ENCODE results near the gene RIPK1. TPM values are rescaled to one million over a fixed set of nuclear protein-coding genes. Genes with fewer than 3 reads are reported as not detected.
"Not testable (repeated sequence)": the region's sequence is repeated elsewhere in the genome, so short reads cannot be mapped to it uniquely, and the experiment has no call there.

RIPK1 gene
- total RNA-seq, 2 donors from 2014 or later = 30.2 to 35.0 TPM

GRCh38 chr6:3041147-3041546 lies 27.1 kb upstream of the RIPK1 start:
- intact Hi-C loops (cut with DNase I, micrococcal nuclease) = no loop called here
- ATAC-seq (no peak), DNase-seq (no peak)

GRCh38 chr6:3041606-3042005 lies 26.7 kb upstream of the RIPK1 start:
- DNase-seq (no peak), ATAC-seq (no peak)

GRCh38 chr6:3045369-3045768 lies 22.9 kb upstream of the RIPK1 start:
- ATAC-seq (no peak), DNase-seq (no peak)
- intact Hi-C loops (cut with DNase I, micrococcal nuclease) = loop anchor here in 1 of 2 donors (5.0 kb wide), 1 partner anchor 33 kb away; no protein-coding TSS in a partner anchor

More at GRCh38 chr6:3041606-3042005, 26.7 kb upstream of the RIPK1 start:
- intact Hi-C loops (cut with DNase I, micrococcal nuclease) = no loop called here

- no peak for DNase-seq
- intact Hi-C loops (cut with DNase I, micrococcal nuclease) = loop anchor here in 1 of 2 donors (5.0 kb wide), 1 partner anchor 33 kb away; no protein-coding TSS in a partner anchor
Measured at GRCh38 chr6:3045777-3046176, 22.5 kb upstream of the RIPK1 start.

GRCh38 chr6:3046295-3046694 lies 22.0 kb upstream of the RIPK1 start:
- no peak for ATAC-seq
- intact Hi-C loops (cut with DNase I, micrococcal nuclease) = loop anchor here in 1 of 2 donors (5.0 kb wide), 1 partner anchor 34 kb away; no protein-coding TSS in a partner anchor
- DNase-seq = no peak

More at GRCh38 chr6:3045777-3046176, 22.5 kb upstream of the RIPK1 start:
- ATAC-seq = no peak

- intact Hi-C loops (cut with DNase I, micrococcal nuclease) = loop anchor here in 1 of 2 donors (5.0 kb wide), 1 partner anchor 36 kb away; no protein-coding TSS in a partner anchor
- not testable (repeated sequence) for DNase-seq, ATAC-seq
Measured at GRCh38 chr6:3048009-3048408, 20.3 kb upstream of the RIPK1 start.

- intact Hi-C loops (cut with DNase I, micrococcal nuclease) = no loop called here
- ATAC-seq (no peak), DNase-seq (no peak)
Measured at GRCh38 chr6:3052481-3053230, 15.6 kb upstream of the RIPK1 start.

GRCh38 chr6:3053231-3053508 lies 15.1 kb upstream of the RIPK1 start:
- intact Hi-C loops (cut with DNase I, micrococcal nuclease) = no loop called here
- ATAC-seq = no peak
- DNase-seq = no peak

GRCh38 chr6:3054229-3055157 lies 13.8 kb upstream of the RIPK1 start:
- intact Hi-C loops (cut with DNase I, micrococcal nuclease) = loop anchor here (2.0 to 5.0 kb wide), 2 partner anchors 56 to 57 kb away; partner anchors contain the start of gene NQO2 (in 2 of the 2)
- ATAC-seq = not testable (repeated sequence)
- peak in 1 of 2 donors; percentile 52 for DNase-seq

GRCh38 chr6:3055158-3055499 lies 13.2 kb upstream of the RIPK1 start:
- ATAC-seq, DNase-seq: not testable (repeated sequence)
- intact Hi-C loops (cut with DNase I, micrococcal nuclease) = loop anchor here (2.0 to 5.0 kb wide), 2 partner anchors 56 to 58 kb away; partner anchors contain the start of gene NQO2 (in 2 of the 2)

GRCh38 chr6:3057063-3057770 lies 11.1 kb upstream of the RIPK1 start:
- ATAC-seq (no peak), DNase-seq (no peak)
- intact Hi-C loops (cut with DNase I, micrococcal nuclease) = loop anchor here in 1 of 2 donors (5.0 kb wide), 1 partner anchor 60 kb away; the partner anchor contains the start of gene NQO2

- DNase-seq = no peak
- ATAC-seq = no peak
- intact Hi-C loops (cut with DNase I, micrococcal nuclease) = loop anchor here in 1 of 2 donors (5.0 kb wide), 1 partner anchor 62 kb away; the partner anchor contains the start of gene NQO2
Measured at GRCh38 chr6:3058957-3059356, 9.3 kb upstream of the RIPK1 start.

GRCh38 chr6:3060092-3060491 lies 8.2 kb upstream of the RIPK1 start:
- intact Hi-C loops (cut with DNase I, micrococcal nuclease); ATAC-seq; DNase-seq: not testable (repeated sequence)

GRCh38 chr6:3061501-3061941 lies 6.8 kb upstream of the RIPK1 start:
- intact Hi-C loops (cut with DNase I, micrococcal nuclease) = no loop called here
- DNase-seq (no peak), ATAC-seq (no peak)

- intact Hi-C loops (cut with DNase I, micrococcal nuclease); ATAC-seq: not testable (repeated sequence)
- peak in 1 of 2 donors; percentile 42 for DNase-seq
Measured at GRCh38 chr6:3063340-3063732, 5.0 kb upstream of the RIPK1 start.

- intact Hi-C loops (cut with DNase I, micrococcal nuclease) = no loop called here
- ATAC-seq = peak; percentile 84
- DNase-seq = peak; percentile 96 to 97
Measured at GRCh38 chr6:3063733-3064700, 4.3 kb upstream of the RIPK1 start.

- ATAC-seq (no peak), DNase-seq (no peak)
- intact Hi-C loops (cut with DNase I, micrococcal nuclease) = no loop called here
Measured at GRCh38 chr6:3071568-3071967, 3.3 kb downstream of the RIPK1 start.

- DNase-seq (no peak), ATAC-seq (no peak)
Measured at GRCh38 chr6:3072798-3073197, 4.5 kb downstream of the RIPK1 start.

More at GRCh38 chr6:3072798-3073197, 4.5 kb downstream of the RIPK1 start:
- intact Hi-C loops (cut with DNase I, micrococcal nuclease) = no loop called here

All from left colon (tissue), 2 donors.